ENCODE data around the gene MAP3K7CL.

DNA sequence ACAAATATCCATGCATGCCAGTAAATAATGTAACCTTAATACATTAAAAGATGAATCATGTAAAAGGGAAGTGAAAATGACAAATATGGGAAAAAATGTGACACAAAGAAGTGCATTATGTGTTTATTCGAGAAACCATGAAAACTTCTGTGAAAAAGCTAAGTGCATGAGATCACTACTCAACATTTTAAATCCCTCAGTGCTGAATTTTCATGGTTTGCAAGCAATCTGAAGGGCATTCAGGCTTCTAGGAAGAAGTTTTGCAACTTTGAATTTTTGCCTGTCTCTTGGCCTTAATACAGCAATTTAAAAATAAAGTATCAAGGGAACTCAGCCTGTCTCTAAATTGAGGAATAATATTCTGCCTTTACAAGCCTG lies 78.2 kb downstream of the MAP3K7CL start:
- no peak for TF ChIP-seq CTCF (IDR thresholded peaks at IDR 0.05; ENCODE audit: low read depth, low read length)
- TF ChIP-seq, protein P1, sequence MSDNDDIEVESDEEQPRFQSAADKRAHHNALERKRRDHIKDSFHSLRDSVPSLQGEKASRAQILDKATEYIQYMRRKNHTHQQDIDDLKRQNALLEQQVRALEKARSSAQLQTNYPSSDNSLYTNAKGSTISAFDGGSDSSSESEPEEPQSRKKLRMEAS (IDR thresholded peaks at IDR 0.05; ENCODE audit: low read depth, low read length): no peak

All from NB4 (cell line).